Sigmoid colon (tissue), 4 donors: Measurements from ENCODE around the gene NPAS2.

Experiments
- POLR2A ChIP-seq, 2 donors: fragments of 450-650 bp; IDR thresholded peaks; one replicate each; pipeline ENCODE4 v1.6.1; 2016; ENCODE audit warnings: antibody characterized with exemption in 2 of 2, mild to moderate bottlenecking in 2 of 2, moderate library complexity in 2 of 2
- POLR2AphosphoS5 ChIP-seq, 4 donors: sonication (generic); formaldehyde crosslinking; IDR thresholded peaks; one replicate each; pipeline ENCODE4 v1.6.1; 2017; ENCODE audit warnings: antibody characterized with exemption in 4 of 4
- TF ChIP-seq, protein P1 (sequence below), 4 experiments: fragments of 450-650 bp in 3 of 4; fragments of 200-600 bp in 1 of 4; IDR thresholded peaks; one replicate each; pipeline ENCODE4 v1.5.1; 2016 to 2019; ENCODE audit warnings: antibody characterized with exemption in 4 of 4, mild to moderate bottlenecking in 3 of 4, moderate library complexity in 2 of 4

DNA sequence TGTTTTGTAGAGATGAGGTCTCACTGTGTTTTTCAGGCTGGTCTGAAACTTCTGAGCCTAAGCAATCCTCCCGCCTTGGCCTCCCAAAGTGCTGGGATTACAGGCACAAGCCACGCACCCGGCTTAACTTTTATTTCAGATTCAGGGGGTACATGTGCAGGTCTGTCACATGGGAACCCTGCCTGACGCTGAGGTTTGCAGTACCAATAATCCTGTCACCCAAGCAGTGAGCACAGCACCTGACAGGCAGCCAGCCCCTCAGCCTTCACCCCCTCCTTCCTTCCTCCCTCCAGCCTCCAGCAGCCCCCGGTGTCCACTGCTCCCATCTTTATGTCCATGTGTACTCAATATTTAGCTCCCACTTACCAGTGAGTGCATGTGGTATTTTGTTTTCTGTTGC, 136.1 kb downstream of the NPAS2 start:
- TF ChIP-seq, protein P1, sequence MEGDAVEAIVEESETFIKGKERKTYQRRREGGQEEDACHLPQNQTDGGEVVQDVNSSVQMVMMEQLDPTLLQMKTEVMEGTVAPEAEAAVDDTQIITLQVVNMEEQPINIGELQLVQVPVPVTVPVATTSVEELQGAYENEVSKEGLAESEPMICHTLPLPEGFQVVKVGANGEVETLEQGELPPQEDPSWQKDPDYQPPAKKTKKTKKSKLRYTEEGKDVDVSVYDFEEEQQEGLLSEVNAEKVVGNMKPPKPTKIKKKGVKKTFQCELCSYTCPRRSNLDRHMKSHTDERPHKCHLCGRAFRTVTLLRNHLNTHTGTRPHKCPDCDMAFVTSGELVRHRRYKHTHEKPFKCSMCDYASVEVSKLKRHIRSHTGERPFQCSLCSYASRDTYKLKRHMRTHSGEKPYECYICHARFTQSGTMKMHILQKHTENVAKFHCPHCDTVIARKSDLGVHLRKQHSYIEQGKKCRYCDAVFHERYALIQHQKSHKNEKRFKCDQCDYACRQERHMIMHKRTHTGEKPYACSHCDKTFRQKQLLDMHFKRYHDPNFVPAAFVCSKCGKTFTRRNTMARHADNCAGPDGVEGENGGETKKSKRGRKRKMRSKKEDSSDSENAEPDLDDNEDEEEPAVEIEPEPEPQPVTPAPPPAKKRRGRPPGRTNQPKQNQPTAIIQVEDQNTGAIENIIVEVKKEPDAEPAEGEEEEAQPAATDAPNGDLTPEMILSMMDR (IDR thresholded peaks at IDR 0.05) = no peak
- TF ChIP-seq POLR2AphosphoS5 (IDR thresholded peaks at IDR 0.05) (no peak), POLR2A (IDR thresholded peaks at IDR 0.05) (no peak)
